Neural progenitor cell (in vitro differentiated cells): Measurements from ENCODE around the gene LPIN2.

Source experiments
- EZH2 ChIP-seq: fragments of 200-600 bp; sonication (generic); IDR thresholded peaks from 2 replicates; pipeline ENCODE4 v1.6.1; 2017; ENCODE audit warnings: antibody characterized with exemption, mild to moderate bottlenecking, moderate library complexity
- TF ChIP-seq, protein P1 (sequence below): fragments of 200-600 bp; sonication (generic); IDR thresholded peaks from 2 replicates; pipeline ENCODE4 v1.5.1; 2017; ENCODE audit warnings: antibody characterized with exemption, mild to moderate bottlenecking

DNA sequence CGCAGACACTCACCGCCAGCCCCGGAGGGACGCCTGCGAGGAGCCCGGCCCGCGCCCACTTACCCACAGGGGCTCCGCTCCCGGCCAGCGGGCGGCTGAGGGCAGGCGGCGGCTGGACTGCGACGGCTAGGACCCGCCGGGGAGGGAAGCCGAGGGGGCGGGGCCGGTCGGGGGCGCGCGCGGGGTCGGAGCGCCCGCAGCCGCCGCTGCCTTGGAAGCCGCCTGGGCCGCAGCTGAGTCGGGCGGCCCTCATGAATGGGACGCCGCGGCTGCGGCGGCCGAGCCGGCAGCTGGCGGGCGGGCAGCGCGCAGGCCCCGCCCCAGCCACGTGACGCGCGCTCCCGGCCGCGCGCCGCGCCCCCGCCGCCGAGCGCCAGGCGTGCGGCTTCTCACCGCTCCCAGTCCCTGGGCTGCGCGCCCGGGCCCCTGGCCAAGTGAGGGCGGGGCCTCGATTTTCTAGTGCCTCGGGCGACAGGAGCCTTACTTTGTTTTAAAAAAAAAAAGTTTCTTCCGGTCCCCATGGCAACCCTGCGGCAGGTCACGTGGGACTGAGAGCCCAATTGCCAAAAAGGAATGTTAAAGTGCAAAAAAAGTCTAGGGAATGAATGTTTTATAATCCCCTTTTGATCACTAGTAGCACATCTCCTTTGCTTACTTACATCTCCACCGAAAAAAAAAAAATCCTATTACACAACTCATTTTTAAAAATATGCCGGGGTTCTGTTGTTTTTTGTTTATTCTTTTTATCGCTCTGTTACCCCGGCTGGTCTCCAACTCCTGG, at the start of gene LPIN2:
- TF ChIP-seq, protein P1, sequence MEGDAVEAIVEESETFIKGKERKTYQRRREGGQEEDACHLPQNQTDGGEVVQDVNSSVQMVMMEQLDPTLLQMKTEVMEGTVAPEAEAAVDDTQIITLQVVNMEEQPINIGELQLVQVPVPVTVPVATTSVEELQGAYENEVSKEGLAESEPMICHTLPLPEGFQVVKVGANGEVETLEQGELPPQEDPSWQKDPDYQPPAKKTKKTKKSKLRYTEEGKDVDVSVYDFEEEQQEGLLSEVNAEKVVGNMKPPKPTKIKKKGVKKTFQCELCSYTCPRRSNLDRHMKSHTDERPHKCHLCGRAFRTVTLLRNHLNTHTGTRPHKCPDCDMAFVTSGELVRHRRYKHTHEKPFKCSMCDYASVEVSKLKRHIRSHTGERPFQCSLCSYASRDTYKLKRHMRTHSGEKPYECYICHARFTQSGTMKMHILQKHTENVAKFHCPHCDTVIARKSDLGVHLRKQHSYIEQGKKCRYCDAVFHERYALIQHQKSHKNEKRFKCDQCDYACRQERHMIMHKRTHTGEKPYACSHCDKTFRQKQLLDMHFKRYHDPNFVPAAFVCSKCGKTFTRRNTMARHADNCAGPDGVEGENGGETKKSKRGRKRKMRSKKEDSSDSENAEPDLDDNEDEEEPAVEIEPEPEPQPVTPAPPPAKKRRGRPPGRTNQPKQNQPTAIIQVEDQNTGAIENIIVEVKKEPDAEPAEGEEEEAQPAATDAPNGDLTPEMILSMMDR, result no peak
- no peak for TF ChIP-seq EZH2
